Activated naive CD4-positive, alpha-beta T cell treated with anti-CD3 and anti-CD28 coated beads for 36 hours (primary cell): ENCODE data around the gene GYPA. TPM values are rescaled to one million over a fixed set of nuclear protein-coding genes. Genes with fewer than 3 reads are reported as not detected.
"Not testable (repeated sequence)": the region's sequence is repeated elsewhere in the genome, so short reads cannot be mapped to it uniquely, and the experiment has no call there.

Experiments
- CTCF ChIA-PET: fragments of 350-600 bp; sonication (Branson Sonifier 250); formaldehyde crosslinking; loops from one replicate; lab custom pipeline; 2021; ENCODE audit warnings: antibody characterized with exemption; lab: Charles Lee
- DNase-seq: peaks from one replicate; pipeline ENCODE4 v3.0.0-alpha.2; 2020
- H3K27ac Mint-ChIP-seq: one replicate; pipeline ENCODE4 v1.8.0; 2021; ENCODE audit warnings: mild to moderate bottlenecking, mixed read lengths
- H3K27me3 Mint-ChIP-seq: one replicate; pipeline ENCODE4 v1.8.0; 2021; ENCODE audit warnings: low read depth, mixed read lengths
- H3K36me3 Mint-ChIP-seq: one replicate; pipeline ENCODE4 v1.8.0; 2021; ENCODE audit warnings: low read depth, mixed read lengths
- H3K4me1 Mint-ChIP-seq: one replicate; pipeline ENCODE4 v1.8.0; 2021; ENCODE audit warnings: low read depth, mixed read lengths
- H3K4me3 Mint-ChIP-seq: one replicate; pipeline ENCODE4 v1.8.0; 2021; ENCODE audit warnings: mild to moderate bottlenecking, moderate library complexity, mixed read lengths
- H3K9me3 Mint-ChIP-seq: one replicate; pipeline ENCODE4 v1.8.0; 2021; ENCODE audit warnings: mixed read lengths
- intact Hi-C: fragments of 100-400 bp; cut with micrococcal nuclease; formaldehyde crosslinking; loops from one replicate; pipeline ENCODE4 v1.15.1; 2023
- total RNA-seq, 2 experiments: library from RNA; stranded (reverse); gene quantifications; one replicate each; pipeline ENCODE4 v1.2.3, GENCODE V29; 2021

Gene GYPA
- total RNA-seq, 2 experiments from 2014 or later, result not detected

DNA sequence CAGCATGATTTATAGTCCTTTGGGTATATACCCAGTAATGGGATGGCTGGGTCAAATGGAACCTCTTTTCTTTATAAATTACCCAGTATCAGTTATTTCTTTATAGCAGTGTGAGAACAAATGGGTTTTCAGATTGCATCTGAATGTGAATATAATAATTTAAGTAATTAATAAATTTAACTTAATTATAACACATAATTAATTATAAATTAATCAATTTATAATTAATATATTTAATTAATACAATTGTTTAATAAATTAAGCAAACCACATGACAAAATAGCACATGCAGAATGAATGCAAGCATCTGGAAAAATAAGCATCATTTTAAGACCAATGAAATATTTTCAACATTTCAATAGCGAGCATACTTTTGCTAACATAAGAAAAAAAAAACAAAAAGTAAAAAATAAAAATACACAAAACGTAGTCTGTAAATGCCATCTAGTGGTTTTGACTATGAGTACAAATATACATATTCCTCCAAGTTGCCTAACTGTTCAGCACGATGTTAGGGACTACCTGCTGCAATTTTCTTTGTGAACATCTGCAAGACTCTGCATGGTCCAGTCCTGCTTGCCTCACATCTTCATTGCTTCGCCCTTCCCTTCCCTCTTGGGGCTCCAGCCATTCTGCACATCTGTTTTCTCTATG, 16.4 kb downstream of the GYPA start:
- H3K4me1 Mint-ChIP-seq, H3K27me3 Mint-ChIP-seq, CTCF ChIA-PET, H3K27ac Mint-ChIP-seq, H3K9me3 Mint-ChIP-seq, DNase-seq, H3K4me3 Mint-ChIP-seq, H3K36me3 Mint-ChIP-seq: not testable (repeated sequence)
- intact Hi-C loops, result loop anchor here (10.0 kb wide), 1 partner anchor 239 kb away; no protein-coding TSS in a partner anchor

DNA sequence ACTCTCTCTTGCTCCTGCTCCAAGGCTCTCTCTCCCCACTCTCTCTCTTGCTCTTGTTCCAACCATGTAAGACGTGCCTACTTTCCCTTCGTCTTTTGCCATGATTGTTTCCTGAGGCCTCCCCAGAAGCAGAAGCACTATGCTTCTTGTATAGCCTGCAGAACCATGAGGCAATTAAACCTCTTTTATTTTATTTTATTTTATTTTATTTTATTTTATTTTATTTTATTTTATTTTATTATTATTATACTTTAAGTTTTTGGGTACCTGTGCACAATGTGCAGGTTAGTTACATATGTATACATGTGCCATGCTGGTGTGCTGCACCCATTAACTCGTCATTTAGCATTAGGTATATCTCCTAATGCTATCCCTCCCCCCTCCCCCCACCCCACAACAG, 17.2 kb downstream of the GYPA start:
- H3K4me1 Mint-ChIP-seq, H3K27ac Mint-ChIP-seq, CTCF ChIA-PET, H3K9me3 Mint-ChIP-seq, H3K36me3 Mint-ChIP-seq, H3K4me3 Mint-ChIP-seq, DNase-seq, H3K27me3 Mint-ChIP-seq: not testable (repeated sequence)
- intact Hi-C loops, result loop anchor here (10.0 kb wide), 1 partner anchor 238 kb away; no protein-coding TSS in a partner anchor

DNA sequence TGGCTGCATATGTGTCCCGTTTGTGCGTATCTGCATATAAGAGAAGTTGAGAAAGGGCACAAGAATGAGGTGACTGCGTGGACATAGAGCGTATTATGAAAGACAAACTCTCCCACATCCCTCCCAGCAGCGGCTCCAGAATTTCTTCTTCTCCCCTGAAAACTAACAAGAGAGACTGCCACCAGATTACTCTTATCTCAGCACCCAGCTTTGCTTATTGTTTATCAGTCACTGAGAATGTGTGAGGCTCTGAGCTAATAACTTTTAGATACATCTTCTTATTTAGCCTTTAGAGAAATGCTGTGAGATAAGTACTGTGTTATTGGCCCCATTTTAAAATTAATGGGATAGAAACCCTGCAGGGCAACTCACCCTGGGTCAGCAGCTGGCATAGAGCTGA, 20.8 kb downstream of the GYPA start:
- H3K4me3 Mint-ChIP-seq, H3K27ac Mint-ChIP-seq, DNase-seq, H3K9me3 Mint-ChIP-seq, H3K4me1 Mint-ChIP-seq, H3K36me3 Mint-ChIP-seq, CTCF ChIA-PET, H3K27me3 Mint-ChIP-seq: not testable (repeated sequence)
- intact Hi-C loops, result loop anchor here (10.0 kb wide), 1 partner anchor 235 kb away; no protein-coding TSS in a partner anchor

DNA sequence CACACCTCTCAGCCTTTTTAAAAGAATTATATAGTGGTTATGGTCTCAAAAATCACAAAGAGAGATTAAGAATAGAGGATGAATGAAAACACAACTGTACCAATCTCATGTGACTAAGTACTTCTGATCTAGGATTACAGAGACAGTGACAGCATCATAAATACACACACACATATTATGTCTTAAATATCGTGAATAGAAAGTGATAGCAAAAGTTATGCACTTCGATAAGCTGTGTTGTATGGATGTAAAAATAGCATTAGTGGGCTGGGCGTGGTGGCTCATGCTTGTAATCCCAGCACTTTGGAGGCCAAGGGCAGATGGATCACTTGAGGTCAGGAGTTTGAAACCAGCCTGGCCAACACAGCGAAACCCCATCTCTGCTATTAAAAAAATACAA, 25.0 kb downstream of the GYPA start:
- H3K36me3 Mint-ChIP-seq, result no peaks in the 10 kb centered on the region
- H3K4me3 Mint-ChIP-seq, result no peak overlapping the region
- H3K27ac Mint-ChIP-seq, result no peak overlapping the region
- no peak for DNase-seq
- no peaks in the 10 kb centered on the region for H3K4me1 Mint-ChIP-seq
- H3K27me3 Mint-ChIP-seq, result peaks cover 8% of the 10 kb centered on the region
- intact Hi-C loops, result no loop called here
- H3K9me3 Mint-ChIP-seq, result no peaks in the 10 kb centered on the region
- CTCF ChIA-PET, result no interaction called here

DNA sequence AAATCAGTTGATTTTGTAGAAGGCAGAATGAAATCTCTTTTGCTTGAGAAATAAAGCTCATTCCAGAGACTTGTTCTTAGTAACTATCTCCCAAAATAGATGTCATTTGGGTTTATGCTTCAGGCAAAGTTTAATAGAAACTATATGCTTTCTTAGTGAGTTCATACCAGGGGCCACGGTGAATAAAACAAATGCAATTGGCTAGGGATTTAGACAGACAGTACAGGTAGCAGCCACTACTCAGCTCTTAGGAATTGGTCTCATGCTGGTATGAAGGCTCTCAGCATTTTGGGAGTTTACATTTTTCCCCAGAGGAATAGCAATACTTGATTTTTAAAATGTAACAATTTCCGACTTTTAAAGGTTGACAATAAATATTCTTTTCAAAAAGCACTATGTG, 27.0 kb downstream of the GYPA start:
- no peaks in the 10 kb centered on the region for H3K36me3 Mint-ChIP-seq
- H3K27me3 Mint-ChIP-seq, result peaks cover 11% of the 10 kb centered on the region
- H3K9me3 Mint-ChIP-seq, result no peaks in the 10 kb centered on the region
- no peaks in the 10 kb centered on the region for H3K4me1 Mint-ChIP-seq
- no peak for DNase-seq
- H3K27ac Mint-ChIP-seq, result no peak overlapping the region
- H3K4me3 Mint-ChIP-seq, result no peak overlapping the region
- CTCF ChIA-PET, result no interaction called here
- intact Hi-C loops, result no loop called here

DNA sequence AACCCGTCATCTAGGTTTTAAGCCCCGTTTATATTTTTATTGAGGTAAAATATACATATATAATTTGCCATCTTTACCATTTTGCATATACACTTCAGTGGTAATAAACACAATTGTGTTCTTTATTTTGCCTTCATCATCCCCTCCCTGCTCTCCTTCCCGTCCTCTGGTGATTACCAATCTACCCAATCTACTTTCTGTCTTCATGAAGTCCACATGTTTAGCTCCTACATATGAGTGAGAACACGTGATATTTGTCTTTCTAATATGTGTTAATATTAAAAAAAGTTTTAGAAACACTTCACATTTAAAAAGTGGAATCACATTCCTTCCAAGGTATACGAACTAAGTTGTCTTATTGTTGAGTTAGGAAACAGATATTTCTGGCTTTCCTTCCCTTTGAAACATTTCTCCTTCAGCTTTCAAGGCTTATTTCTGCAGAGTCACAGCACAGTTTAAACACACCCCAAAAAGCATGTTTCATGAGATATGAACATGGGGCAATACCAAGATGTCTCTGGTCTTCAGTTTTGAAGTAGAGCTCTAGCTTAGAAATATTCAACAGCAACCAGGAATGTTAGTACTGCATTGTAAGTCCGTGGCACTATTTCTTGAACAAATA, 35.9 kb downstream of the GYPA start:
- Mint-ChIP-seq H3K4me3 (no peak overlapping the region), H3K4me1 (no peaks in the 10 kb centered on the region), H3K9me3 (no peaks in the 10 kb centered on the region), H3K36me3 (no peaks in the 10 kb centered on the region), H3K27me3 (peaks cover 7% of the 10 kb centered on the region), H3K27ac (no peak overlapping the region)
- no peak for DNase-seq
- CTCF ChIA-PET, result no interaction called here
- intact Hi-C loops, result no loop called here

DNA sequence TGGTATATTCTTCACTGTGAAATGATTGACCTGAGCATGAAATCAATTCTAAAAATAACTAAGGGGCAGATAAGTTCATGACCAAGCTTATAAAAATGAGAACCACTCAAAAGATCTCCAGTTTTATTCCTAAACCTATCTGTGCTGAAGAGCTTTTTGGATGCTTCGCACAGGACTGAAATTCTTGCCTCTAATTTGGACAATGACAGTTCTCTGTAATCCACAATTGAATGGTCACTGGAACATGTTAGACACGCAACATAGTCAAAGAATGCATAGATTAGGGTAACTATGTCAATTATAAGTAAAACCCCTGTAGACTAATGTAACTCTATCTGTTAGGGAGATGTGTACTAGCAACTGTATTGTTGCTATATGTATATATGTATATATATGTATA, 42.7 kb downstream of the GYPA start:
- DNase-seq, H3K36me3 Mint-ChIP-seq, H3K4me1 Mint-ChIP-seq, H3K9me3 Mint-ChIP-seq, H3K4me3 Mint-ChIP-seq, H3K27me3 Mint-ChIP-seq, H3K27ac Mint-ChIP-seq, intact Hi-C loops, CTCF ChIA-PET: not testable (repeated sequence)

DNA sequence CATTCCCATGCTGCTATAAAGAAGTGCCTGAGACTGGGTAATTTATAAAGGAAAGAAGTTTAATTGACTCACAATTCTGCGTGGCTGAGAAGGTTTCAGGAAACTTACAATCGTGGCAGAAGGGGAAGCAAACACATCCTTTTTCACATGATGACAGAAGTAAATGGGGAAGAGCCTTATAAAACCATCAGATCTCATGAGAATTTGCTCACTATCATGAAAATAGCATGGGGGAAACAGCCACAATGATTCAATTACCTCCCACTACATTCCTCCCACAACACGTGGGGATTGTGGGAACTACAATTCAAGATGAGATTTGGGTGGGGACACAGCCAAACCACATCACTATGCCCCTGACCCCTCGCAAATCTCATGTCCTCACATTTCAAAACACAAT, 46.5 kb downstream of the GYPA start:
- H3K27ac Mint-ChIP-seq, CTCF ChIA-PET, H3K36me3 Mint-ChIP-seq, intact Hi-C loops, H3K9me3 Mint-ChIP-seq, DNase-seq, H3K4me3 Mint-ChIP-seq, H3K4me1 Mint-ChIP-seq: not testable (repeated sequence)
- H3K27me3 Mint-ChIP-seq, result peaks cover 12% of the 10 kb centered on the region

DNA sequence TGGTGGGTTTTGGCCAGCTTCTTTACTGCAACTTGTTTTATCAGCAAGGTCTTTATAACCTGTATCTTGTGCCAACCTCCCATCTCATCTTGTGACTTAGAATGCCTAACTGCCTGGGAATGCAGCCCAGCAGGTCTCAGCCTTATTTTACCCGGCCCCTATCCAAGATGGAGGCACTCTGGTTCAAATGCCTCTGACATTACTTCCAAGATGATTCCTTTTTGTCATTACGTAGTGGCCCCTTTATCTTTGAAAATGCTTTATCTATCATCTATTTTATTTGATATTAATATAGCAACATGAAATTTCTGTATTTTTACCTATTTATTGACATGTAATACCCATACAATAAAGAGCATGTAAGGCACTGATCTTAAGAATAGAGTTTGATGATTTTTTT, 49.3 kb downstream of the GYPA start:
- CTCF ChIA-PET, H3K36me3 Mint-ChIP-seq, DNase-seq, intact Hi-C loops, H3K4me1 Mint-ChIP-seq, H3K4me3 Mint-ChIP-seq, H3K9me3 Mint-ChIP-seq, H3K27ac Mint-ChIP-seq: not testable (repeated sequence)
- H3K27me3 Mint-ChIP-seq, result peaks cover 13% of the 10 kb centered on the region

DNA sequence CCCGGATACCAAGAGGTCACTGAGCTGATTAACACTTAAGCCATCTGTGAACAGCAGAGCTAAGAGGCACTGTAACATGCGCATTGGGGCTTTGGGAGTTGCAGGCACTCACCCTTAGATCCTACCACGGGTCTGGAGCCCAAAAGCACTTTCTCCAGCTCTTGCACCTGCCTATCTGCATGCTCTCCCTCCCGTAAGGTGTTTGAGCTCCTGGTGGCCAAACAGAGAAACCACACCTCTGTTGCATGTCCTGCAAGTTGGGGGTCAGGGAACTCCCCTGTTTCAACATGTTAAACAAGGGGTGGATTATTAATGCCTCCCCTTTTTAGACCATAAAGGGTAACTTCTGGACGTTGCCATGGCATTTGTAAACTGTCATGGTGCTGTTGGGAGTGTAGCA, 49.8 kb downstream of the GYPA start:
- CTCF ChIA-PET, result no interaction called here
- H3K9me3 Mint-ChIP-seq, result no peaks in the 10 kb centered on the region
- no peak overlapping the region for H3K27ac Mint-ChIP-seq
- H3K4me1 Mint-ChIP-seq, result no peaks in the 10 kb centered on the region
- intact Hi-C loops, result no loop called here
- no peaks in the 10 kb centered on the region for H3K36me3 Mint-ChIP-seq
- H3K4me3 Mint-ChIP-seq, result no peak overlapping the region
- H3K27me3 Mint-ChIP-seq, result peaks cover 13% of the 10 kb centered on the region
- DNase-seq, result no peak

DNA sequence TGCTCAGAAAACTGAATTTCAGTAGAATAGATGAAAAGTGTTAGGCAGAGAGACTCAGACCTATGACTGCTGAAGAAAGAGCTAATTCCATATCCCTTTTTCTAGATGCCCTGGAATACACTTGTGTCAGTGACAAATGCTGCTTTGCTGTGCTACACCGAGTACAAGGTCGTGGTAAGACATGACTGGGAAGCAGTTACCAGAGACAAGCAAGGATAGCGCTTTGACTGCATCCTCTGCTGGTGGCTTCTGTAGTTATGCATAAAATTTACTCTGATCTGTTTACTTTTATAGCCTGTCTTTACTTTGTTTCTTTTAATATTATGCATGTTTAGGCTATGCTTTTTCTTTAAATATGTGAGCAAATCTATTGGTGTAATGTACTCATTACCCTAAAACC, 58.5 kb downstream of the GYPA start:
- H3K27me3 Mint-ChIP-seq, intact Hi-C loops, DNase-seq, H3K27ac Mint-ChIP-seq, H3K4me3 Mint-ChIP-seq, H3K9me3 Mint-ChIP-seq, H3K4me1 Mint-ChIP-seq, H3K36me3 Mint-ChIP-seq, CTCF ChIA-PET: not testable (repeated sequence)

DNA sequence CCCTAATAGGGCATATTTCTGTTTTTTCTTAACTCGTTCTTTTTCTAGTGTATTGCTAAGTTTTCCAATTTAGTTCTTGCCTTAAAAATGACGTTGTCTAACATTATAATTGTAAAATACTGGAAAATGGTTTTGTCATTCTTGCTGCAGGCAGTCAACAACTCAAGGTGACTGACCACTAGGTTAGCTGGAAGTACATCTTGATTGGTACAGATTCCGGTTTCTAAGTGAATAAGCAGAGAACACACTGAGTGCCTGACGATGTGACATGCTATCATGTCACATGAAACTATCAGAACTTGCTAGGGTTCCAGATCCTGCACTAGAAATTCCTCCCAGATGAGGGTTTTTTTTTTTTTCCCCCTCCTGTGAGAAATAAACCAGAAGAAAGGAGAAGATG, 60.4 kb downstream of the GYPA start:
- H3K4me1 Mint-ChIP-seq, H3K4me3 Mint-ChIP-seq, DNase-seq, intact Hi-C loops, CTCF ChIA-PET, H3K36me3 Mint-ChIP-seq, H3K9me3 Mint-ChIP-seq, H3K27me3 Mint-ChIP-seq, H3K27ac Mint-ChIP-seq: not testable (repeated sequence)

DNA sequence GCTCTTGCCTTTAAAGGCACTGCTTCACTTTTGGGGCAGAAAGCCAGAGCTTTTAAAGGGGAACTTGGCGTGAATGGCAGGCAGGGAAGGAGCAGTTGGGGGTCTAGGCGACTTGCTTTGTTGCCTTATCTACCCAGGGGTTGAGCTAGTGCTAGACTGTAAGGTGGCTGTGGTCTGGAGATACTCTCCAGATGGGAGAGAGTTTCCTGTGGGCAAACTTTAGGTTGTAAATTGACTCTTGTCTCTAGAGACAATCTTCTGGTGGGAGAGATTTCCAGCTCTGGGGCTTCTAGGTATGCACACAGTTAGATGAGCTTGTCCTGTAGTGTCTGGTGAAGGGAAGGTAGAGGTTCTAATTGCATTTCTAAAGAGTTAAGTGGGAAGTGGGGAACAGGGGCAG, 61.8 kb downstream of the GYPA start:
- H3K4me3 Mint-ChIP-seq, DNase-seq, H3K9me3 Mint-ChIP-seq, H3K4me1 Mint-ChIP-seq, H3K27me3 Mint-ChIP-seq, CTCF ChIA-PET, H3K27ac Mint-ChIP-seq, H3K36me3 Mint-ChIP-seq, intact Hi-C loops: not testable (repeated sequence)
